ENCODE data around the gene ETHE1.
"Not testable (repeated sequence)": the region's sequence is repeated elsewhere in the genome, so short reads cannot be mapped to it uniquely, and the experiment has no call there.

DNA sequence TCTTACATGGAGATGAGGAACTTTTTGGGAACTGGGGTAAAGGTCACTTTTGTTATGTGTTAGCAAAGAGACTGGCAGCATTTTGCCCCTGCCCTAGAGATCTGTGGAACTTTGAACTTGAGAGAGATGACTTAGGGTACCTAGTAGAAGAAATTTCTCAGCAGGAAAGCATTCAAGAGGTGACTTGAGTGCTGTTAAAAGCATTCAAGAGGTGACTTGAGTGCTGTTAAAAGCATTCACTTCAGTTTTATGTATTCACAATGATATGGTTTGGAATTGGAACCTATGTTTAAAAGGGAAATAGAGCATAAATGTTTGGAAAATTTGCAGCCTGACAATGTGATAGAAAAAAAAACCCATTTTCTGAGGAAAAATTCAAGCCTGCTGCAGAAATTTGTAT, 14.6 kb downstream of the ETHE1 start:
- not testable (repeated sequence) for TF ChIP-seq CTCF (IDR thresholded peaks at IDR 0.05; ENCODE audit: low read depth, low read length); POLR2A (IDR thresholded peaks at IDR 0.05; ENCODE audit: extremely low read depth, insufficient read length)

Data from NB4 (cell line).